DMS53 treated with DMSO at 0.1 percent for 48 hours (cell line): Measurements from ENCODE around the gene FN1.
"Not testable (repeated sequence)": the region's sequence is repeated elsewhere in the genome, so short reads cannot be mapped to it uniquely, and the experiment has no call there.

Source experiments
- DNase-seq: peaks from one replicate; lab custom pipeline; 2025; ENCODE audit not compliant: unreplicated experiment; lab: John Stamatoyannopoulos, UW

FN1 gene

GRCh38 chr2:215409331-215410127, 26.3 kb downstream of the FN1 start:
- DNase-seq, result no peak

- not testable (repeated sequence) for DNase-seq
Observed at GRCh38 chr2:215408441-215408840, 27.4 kb downstream of the FN1 start.

DNA sequence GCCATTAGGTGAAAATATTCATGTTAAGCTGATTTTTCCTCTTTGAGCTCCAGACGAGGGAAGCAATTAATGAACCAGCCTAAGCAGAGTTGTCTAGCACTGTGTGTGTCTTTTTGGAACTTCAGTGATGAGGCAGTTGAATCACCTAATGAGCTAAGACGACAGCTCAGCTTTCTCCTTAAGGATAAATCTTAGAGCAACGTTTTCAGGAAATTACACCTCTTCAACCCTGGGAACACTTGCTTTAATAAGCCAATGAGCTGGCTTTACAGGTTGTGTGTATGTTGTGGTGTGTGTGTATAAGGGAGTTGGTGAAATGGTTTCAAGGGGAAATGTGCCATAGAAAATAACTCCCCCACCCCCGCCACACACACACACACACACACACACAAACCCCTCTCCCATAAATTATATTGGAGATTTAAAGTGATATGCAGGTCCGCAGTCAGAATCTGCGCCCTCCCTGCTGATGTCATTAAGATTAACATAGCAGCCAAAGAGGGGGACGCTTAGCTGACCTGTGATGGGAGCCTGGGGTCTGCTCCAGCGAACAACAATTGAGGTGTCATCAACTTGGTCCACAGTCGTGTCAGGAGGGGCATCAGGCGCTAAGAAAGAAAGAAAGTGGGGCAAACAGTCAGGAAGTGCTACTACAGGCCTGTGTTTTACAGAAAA, 28.1 kb downstream of the FN1 start:
- DNase-seq, result no peak

DNA sequence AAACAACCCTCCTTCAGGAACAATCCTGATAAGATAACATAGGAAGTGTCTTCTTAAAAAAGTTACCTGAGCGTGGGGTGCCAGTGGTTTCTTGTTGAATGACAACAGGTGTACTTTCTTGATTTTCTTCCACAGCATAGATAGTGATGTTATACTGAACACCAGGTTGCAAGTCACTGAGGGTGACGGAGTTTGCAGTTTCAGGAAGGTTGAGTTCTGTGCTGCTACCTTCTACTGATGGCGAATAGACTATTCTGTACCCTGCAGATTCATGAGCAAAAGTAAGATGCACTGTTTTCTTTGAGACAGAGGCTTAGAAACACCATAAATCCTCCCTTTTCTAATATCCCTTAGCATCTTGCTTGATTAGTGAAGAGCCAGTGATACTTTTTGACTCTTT, 28.8 kb downstream of the FN1 start:
- no peak for DNase-seq

DNA sequence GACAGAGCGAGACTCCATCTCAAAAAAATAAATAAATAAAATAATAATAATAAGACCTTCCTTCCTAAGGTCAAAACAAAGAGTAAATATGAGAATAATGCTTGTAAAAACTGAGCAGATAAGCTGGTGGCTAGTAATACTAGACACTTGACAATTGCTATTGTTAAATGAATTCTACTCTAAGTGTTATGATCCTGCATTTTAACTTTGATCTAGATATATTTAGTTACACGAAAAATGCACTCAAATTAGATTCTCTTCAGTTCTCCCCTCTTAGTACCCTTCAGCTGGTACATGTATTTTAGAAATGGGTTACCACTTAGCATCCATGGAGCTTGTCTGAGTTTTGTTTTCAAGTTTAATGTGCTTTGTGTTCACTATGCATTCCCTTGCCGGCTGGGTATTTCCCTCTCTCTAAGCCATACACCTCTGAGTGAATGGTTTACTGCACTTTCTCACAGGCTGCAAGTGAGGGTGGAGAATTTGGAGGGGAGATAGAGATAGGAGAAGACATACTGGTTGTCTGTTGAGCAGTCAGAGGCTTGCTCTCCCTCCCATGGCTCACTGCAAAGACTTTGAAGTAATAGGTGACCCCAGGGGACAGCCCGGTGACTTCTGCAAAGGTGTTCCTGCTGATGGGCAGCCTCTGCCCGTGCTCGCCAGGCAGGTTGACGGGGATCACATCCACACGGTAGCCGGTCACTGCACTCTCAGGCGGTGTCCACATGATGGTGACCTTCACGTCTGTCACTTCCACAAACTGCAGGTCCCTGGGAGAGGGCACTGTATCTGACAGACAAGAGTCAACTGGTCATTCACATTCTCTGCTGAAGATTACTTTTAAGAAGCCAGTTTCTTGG, 29.9 kb downstream of the FN1 start:
- no peak for DNase-seq

GRCh38 chr2:215404348-215405012, 31.4 kb downstream of the FN1 start:
- no peak for DNase-seq

GRCh38 chr2:215403441-215404347, 32.2 kb downstream of the FN1 start:
- no peak for DNase-seq

DNA sequence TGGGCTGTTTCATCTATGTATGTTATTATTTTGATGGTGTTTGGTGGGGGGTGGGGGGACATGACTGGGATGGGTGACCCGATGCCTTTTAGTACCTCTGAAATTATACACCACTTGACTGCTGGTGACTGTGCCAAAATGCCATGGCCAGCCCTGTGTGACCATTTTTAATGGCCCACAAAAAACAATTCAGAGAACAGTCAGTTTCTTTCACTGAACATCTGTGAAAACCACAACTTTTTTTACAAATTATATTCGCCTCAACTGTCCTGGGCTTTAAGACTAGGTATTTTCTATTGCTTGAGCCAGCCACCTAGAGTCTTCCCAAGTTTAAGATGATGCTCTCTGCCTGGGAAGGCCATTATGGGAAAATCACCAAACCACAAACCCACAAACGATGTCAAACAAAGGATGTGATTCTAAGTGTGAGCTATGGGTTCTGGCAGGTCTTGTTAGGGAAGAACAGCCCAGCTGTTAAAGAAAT, 33.9 kb downstream of the FN1 start:
- DNase-seq, result no peak

DNA sequence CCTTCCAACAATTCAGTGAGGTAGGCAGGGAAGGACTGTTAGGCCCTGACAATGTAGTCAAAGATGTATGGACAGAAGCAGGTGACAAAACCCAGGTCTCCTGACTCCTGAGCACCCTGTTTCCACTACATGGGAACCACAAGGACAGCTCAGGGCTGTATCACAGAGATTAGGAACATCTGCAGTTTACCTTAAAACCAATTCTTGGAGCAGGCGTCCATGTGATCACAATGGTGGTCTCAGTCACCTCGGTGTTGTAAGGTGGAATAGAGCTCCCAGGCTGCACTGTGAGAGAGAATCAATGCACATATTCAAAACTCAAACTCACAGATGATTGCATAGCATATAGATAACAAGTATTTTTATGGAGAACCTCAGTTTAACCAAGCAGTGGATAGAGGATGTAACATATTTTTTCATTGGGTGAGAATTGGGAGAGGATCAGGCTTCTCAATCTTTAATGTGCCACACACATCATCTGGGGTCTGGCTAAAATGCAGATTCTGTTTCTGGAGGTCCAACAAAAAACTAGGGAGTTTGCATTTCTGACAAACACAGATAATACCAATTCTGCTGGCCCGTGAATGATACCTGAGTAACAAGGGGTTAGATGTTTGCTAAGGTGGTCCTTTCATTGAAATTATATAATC, 36.7 kb downstream of the FN1 start:
- DNase-seq, result no peak

- no peak for DNase-seq
Observed at GRCh38 chr2:215397632-215398341, 38.1 kb downstream of the FN1 start.

- no peak for DNase-seq
Observed at GRCh38 chr2:215396595-215397313, 39.1 kb downstream of the FN1 start.

DNA sequence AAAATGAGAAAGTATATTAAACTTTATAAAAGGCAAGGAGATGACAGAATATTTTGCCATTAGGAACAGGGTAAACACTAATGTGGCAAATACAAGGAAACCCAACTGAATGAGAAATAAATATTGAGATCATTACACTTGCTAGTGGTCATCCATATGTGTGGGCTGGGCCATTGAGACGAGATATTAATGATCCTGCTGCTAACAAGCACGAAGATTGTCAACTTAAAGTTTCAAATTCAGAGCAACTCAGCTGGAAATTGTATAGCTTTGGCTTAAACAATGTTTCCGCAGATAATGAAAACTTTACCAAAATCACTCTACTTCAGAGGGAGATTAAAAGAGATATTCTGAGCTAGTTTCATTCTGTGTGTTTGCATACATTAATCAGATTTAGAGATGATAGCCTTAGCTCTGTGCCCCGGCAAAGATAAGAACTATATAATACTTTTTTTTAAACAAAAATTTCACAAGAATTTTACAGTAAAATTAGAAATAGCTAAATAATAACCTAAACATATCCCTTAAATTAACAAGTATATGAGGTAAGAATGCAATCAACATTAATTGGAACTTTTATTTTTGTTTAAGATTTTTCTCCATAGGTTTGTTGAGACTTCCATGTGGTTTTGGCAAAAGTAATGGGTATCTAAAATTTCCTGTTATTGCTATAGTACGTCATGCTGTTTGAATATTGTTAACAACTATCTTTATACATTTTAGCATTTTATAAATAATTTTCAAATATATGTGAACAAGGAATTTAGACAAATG, 40.0 kb downstream of the FN1 start:
- DNase-seq, result no peak

- no peak for DNase-seq
Observed at GRCh38 chr2:215394102-215394805, 41.6 kb downstream of the FN1 start.

- no peak for DNase-seq
Observed at GRCh38 chr2:215392687-215393270, 43.1 kb downstream of the FN1 start.

GRCh38 chr2:215392164-215392563, 43.7 kb downstream of the FN1 start:
- no peak for DNase-seq

- no peak for DNase-seq
Observed at GRCh38 chr2:215391531-215391930, 44.3 kb downstream of the FN1 start.
